LNCaP clone FGC (cell line): ENCODE measurements around the gene WNT6.
"Not testable (repeated sequence)": the region's sequence is repeated elsewhere in the genome, so short reads cannot be mapped to it uniquely, and the experiment has no call there.

ENCODE experiments used
- DNase-seq: peaks from one replicate; pipeline ENCODE4 v3.0.0-alpha.2; 2011; ENCODE audit warnings: low read depth
- H3K4me3 ChIP-seq: 2 replicates; pipeline ENCODE4 v1.5.1; 2011; ENCODE audit warnings: mild to moderate bottlenecking, low read depth, low read length, control low read depth
- CTCF ChIP-seq: IDR thresholded peaks from 2 replicates; pipeline ENCODE4 v1.5.1; 2012; ENCODE audit warnings: mild to moderate bottlenecking; ENCODE audit not compliant: control insufficient read depth, insufficient read depth; ENCODE audit errors: extremely low read depth

Gene WNT6

GRCh38 chr2:218833023-218833609, 26.5 kb upstream of the WNT6 start:
- DNase-seq = no peak
- TF ChIP-seq CTCF = no peak

GRCh38 chr2:218834685-218835084, 24.9 kb upstream of the WNT6 start:
- no peak for DNase-seq
- H3K4me3 ChIP-seq = no peak overlapping the region
- TF ChIP-seq CTCF = no peak

More at GRCh38 chr2:218833023-218833609, 26.5 kb upstream of the WNT6 start:
- no peak overlapping the region for H3K4me3 ChIP-seq

- no peak for TF ChIP-seq CTCF
- no peak for DNase-seq
- H3K4me3 ChIP-seq = no peak overlapping the region
Observed at GRCh38 chr2:218837495-218837894, 22.1 kb upstream of the WNT6 start.

- no peak for TF ChIP-seq CTCF
- H3K4me3 ChIP-seq = no peak overlapping the region
- DNase-seq = no peak
Observed at GRCh38 chr2:218839430-218839829, 20.2 kb upstream of the WNT6 start.

GRCh38 chr2:218839888-218840287, 19.7 kb upstream of the WNT6 start:
- H3K4me3 ChIP-seq = no peak overlapping the region
- no peak for TF ChIP-seq CTCF
- no peak for DNase-seq

- H3K4me3 ChIP-seq, DNase-seq: not testable (repeated sequence)
Observed at GRCh38 chr2:218844334-218844733, 15.3 kb upstream of the WNT6 start.

- not testable (repeated sequence) for DNase-seq, H3K4me3 ChIP-seq
Observed at GRCh38 chr2:218846963-218847362, 12.6 kb upstream of the WNT6 start.

GRCh38 chr2:218849721-218850120, 9.9 kb upstream of the WNT6 start:
- no peak overlapping the region for H3K4me3 ChIP-seq
- no peak for TF ChIP-seq CTCF
- DNase-seq = no peak
